GM21423 (cell line): ENCODE measurements around the gene RELL2.

Experiments
- ATAC-seq: cut with Tn5 transposase; IDR thresholded peaks from one replicate; pipeline ENCODE4 v1.9.1; 2021; ENCODE audit warnings: mild to moderate bottlenecking, moderate library complexity; ENCODE audit not compliant: unreplicated experiment

Gene RELL2

DNA sequence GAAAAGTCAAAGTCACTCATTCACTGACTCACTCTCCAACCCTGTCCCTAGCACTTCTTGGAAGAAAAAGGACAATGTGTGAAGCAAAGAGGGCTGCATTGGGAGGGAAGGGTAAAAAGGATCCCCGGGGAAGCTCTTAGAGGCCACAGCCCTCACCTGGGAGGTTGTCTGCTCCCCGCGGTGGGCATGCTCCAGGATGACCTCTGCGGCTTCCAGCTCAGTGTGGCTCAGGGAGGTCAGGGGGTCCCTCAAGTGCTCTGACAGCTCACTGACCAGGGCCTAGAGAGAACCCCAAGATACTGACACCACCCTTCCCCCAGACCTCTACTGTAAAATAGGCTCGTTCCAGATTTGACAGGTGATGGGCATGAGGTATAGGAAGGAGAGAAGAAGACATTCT lies 10.4 kb downstream of the RELL2 start:
- no peak for ATAC-seq

DNA sequence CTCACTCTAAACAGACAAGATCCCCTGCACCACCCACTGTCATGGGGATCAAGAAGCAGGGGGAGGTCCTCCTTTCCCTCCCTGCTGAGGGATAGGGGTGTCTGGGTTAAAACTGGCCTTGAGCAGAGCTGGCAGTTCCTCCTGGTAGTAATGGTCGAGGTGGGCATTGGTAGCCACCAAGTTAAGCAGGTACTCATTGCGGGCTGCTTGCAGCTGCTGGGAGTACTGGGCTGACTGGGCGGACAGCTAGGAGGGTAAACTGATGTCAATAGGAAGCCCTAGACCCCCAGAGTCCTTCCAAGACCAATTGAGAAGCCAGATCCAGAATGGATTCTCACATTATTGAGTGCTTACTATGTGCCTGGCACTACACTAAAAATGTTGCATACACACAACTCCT lies 11.1 kb downstream of the RELL2 start:
- ATAC-seq, result no peak

DNA sequence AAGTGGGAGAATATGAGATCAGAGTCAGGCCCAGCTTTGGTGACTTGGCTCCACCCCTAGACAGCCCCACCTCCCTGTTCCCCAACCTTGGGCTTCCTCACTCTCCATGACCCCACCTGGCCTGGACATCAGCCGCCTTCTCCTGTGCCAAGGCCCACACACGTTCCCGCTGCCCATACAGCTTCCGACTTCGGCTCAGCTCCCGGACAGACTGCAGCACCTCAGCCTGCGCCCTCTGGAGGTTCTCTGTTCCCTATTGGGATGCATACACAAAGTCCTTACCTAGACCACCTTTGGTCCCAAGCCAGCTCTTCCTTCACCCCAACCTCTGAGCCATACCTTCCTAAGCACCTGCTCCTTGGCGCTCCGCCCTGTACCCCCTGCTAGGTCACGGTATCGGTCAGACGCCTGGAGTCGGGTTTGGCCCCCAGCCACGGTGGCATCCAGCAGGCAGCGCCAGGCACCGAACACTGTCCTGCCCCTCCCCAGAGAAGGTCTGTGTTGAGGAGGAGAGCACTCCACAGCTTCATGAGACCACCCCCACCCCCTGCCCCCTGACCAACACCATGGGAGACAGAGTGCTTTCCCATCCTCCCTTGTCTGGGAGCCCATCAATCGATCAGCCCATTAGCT lies 12.4 kb downstream of the RELL2 start:
- no peak for ATAC-seq

DNA sequence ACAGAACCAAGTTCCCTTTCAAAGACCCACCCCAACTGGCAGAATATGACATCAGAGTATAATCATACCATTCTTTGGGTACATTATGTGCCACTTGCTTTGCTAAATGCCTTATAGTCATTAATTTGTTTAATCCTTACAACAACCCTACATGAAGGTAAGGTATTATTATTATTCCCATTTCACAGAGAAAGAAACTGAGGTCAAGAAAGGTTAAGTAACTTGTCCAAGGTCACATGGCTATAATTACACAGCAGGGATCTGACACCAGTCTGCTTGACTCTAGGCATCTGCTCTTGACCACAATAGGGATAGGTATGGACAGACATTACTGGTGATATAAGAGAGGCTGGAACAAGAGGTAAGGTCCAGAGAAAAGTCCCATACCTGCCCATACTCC lies 13.2 kb downstream of the RELL2 start:
- ATAC-seq, result no peak

DNA sequence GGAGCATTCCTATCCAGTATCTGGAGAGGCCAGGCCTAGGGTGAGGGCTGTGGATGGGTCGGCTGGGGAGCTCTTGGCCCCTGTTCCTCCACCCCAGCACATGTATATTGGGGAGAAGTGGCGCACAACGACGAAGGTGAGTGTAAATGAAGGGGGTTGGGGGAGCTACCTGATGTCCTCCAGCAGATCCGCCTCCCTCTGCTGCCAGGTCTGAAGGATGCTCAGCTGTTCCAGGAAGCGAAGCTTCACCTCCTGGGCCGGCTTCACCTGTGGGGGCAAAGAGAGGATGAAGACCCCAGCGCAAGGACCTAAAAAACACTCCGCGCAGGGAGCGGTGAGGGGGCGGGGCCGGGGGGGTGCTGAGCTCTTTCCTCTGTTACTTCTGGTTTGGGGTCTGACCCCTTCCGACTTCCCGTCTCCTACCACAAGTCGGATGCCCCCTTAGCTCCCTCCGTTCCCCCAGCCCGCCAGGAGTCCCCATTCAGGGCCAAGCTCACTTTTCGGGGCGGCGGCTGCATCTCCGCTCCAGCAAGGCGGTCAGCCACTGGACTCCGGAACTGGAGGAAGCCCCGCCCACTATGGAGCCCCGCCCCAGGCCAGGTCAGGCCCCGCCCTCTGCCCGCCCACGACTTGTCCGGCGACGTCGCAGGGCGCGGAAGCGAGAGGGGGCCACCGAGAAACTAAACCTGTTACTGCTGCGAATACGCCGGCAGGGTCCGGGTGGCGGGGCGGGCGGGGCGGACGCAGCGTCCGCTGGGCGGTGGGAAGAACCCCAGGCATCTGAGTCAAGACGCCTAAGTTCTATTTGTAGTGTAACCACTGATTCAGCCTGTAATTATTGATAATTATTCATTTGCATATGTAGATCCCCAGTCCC lies 14.3 kb downstream of the RELL2 start, which contains the start of gene FCHSD1:
Gene FCHSD1, minus strand, starts transcription at position 568 of the 877 bp plus-strand sequence. Its CDS starts 50 bp downstream, at position 518.
- peak; percentile 97 for ATAC-seq

DNA sequence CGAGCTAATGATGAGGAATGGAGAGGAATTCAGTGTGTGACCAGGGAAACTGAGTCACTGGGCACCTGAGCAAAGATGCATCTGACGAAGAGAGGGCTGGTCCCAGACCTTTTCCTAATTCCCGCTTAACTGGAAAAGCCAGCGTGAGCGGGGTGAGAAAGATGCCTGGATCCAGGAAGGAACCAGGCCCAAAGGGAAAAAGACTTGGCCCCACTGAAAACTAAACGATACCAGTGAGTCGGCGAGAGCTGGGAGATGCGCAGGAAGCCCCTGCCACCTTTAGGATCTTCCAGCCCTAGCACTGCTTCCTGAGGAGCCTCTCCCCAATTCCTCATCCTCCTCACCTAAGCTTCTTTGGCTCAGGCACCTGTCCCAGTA lies 14.9 kb downstream of the RELL2 start:
- ATAC-seq, result no peak

DNA sequence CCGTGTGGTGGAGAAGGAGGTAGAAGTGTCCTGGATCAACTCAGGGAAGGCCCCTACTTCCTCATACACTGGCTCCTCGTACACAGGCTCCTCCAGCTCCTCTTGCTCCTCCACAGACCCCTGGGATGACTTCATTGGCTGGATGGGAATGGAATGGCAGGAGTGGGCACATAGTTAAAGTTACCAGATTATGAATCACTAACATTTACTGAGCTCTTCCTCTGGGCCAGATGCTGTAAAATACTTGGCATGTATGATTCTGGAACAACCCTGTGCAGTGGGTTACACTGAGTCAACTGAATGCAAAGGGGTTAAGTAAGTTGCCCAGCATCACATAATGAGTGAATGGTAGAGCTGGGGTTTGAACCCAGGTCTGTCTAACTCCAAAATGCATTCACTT lies 17.5 kb downstream of the RELL2 start:
- ATAC-seq, result no peak

DNA sequence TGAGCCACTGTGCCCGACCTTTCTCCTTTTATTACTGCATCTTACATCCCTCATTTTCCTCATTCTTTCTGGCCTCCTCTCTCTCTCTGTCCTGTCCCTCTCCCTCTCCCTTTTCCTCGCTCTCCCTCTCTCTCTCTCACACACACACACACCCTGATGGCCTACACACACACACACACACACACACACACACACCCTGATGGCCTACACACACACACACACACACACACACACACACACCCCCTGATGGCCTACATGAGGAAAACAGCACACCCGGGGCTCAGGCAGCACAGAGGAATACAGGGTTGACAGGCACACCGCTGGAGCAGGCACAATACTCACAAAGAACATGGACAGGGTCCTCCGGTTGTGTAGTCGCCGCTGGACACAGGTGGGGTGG lies 18.2 kb downstream of the RELL2 start:
- no peak for ATAC-seq

DNA sequence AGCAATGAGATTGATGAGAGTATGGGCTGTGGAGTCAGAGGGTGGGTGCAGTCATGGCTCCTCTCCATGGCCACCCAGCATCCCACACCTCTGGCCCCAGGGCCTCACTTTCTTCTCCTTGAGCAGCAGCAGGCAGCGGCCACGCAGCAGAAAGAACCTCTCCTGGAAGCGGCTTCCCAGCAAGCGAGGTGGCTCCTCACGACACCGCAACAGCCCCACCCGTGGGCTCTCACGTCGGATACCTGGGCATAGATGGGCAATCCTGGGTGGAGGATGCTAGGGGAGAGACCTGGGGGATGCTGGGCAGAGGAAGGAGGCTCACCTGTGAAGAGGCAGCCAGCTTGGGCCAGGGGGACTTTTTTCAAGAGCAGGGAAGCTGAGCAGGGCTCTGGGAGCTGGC lies 19.6 kb downstream of the RELL2 start:
- ATAC-seq, result no peak

DNA sequence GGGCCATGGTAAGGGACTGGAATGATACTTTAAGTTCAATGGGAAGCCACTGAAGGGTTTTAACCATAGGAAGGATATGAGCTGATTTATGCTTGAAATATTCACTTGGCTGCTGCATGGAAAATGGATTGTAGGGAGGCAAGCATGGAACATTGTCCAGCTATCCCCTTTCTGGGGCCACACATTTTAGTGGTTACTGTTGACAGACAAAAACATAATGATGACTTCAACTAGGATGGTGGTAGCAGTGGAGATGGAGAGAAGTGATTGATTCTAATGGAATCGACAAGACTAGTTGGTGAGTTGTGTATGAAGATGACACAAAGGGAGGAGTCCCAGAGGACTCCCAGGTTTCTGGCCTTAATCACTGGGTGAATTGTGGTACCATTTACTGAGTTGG lies 20.6 kb downstream of the RELL2 start:
- no peak for ATAC-seq

DNA sequence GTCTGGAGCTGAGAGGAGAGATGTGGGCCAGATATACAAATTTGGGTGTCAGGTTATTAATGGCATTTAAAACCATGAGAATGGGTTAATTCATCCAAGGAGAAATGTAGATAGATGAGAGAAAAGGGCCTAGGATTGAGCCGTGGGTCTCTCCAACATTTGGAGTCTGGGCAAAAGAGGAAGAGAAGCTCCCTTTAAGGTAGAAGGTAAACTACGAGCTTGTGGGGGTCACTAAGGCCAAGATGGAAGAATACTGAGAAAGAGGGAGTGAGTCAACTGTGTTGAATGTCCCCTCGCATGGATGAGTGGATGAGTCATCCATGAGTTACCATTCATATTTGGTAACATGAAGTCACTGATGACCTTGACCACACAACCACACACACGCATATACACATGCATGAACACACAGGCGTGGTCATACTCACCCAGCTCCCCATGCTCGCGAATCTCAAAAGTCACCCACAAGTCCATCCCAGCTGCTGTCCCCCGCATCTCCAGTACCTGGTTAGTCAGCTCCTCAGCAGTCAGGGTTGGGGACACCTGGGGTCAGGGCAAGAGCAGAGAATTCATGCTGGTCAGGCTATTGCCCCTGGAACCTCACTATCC lies 21.2 kb downstream of the RELL2 start:
- ATAC-seq, result peak; percentile 59

DNA sequence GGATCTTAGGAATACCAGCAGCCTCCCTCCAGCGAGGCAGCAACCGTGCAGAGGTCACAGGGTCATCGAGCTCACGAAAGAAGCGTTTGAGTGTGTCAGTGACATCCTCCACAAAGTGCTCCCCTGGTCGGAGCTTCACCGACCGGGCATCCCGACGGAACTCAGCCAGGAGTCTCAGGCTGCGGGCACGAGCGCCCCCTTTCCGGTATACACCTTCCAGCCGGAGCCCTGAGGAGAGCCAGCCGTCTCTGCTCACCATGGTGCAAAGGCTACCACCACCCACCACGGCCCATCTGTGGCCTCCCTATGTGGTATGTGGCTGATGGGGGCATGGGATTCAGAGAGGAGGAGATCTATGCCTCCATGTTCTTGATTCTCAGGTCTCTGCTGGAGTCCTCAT lies 25.2 kb downstream of the RELL2 start:
- no peak for ATAC-seq

DNA sequence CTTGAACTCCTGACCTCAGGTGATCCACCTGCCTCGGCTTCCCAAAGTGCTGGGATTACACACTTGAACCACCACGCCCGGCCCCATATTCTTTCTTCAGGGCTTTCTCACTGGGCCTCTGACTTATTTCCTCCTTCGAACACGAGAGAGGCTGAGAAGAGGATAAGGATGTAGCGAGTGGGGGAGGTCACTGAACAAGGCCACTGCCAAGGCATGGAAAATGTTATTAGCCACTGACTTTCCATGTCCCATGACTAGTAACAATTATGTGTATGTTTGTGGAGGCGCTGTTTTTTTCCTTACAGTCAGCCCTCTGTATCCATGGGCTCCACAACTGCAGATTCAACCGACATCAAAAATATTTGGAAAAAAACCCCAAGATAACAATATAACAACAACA lies 26.7 kb downstream of the RELL2 start:
- no peak for ATAC-seq

DNA sequence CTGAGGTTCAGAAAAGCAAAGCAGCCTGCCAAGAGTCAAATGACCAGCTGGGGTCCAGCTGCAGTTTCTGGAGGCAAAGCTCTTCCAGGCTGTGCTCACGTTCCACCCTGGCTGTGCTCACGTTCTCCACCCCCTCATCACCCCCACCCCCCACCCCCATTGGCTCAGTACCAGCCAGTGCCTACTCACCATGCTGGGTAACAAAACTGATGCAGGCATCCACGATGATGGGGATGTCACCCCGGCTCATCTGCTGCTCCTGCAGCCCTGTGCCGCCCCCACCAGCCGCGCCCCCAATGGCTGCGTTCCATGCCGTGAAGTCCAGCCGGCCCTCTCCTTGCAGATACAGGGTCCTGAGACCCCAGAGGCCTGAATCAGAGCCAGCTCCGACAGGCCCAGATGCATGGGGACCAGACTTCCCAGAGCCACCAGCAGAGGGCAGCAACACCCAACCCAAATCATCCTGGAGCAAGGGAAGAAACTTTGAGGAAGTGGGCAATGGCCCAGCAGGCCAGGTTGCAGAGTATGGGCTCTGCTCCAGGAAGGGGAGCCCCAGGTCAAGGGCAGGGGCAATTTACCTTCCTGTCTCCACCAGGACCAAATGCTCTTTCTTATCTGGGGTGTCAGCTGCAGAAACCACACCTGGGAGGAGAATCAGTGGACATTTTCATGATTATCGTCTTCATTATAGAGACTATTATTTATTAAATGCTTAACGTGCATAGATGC lies 28.1 kb downstream of the RELL2 start:
- peak; percentile 92 for ATAC-seq

DNA sequence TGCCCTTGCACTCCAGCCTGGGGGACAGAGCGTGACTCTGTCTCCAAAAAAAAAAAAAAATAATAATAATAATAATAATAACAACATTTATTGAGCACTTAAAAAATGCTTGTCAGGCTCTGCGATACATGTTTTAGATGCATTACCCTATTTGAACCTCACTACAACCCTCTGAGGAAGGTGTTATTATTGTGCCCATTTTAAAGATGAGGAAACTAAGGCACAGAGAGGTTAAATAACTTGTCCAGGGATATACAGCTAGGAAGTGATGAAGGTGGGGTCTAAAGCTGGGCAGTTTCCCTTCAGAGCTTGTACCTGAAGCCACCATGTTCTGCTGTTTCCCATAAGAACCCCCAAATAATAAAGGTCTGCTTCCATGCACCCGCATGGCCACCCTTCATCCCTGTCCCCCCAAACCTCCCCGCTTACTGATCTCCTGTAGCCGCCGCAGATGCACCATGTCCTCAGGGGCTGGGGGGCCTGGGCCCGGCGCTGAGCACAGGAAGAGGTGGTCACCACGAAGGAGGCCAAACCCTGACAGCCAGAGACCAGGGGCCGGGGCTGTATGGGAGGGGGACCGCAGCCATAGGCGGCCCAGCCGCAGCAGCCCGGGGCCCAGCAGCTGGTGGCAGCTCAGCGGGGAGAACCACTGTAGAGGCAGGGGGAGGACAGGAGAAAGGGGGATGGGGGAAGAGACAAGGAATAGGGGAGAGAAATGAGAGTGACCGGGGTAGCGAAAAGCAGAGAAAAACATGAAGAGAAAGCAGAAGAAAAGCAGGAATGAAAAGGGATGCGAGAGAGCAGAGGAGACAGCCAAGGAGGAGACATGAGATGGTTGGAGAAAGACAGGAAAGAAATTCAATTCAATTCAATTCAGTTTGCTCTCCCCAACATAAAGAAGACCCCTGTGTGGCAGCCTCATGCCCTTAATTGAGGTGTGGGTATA lies 29.5 kb downstream of the RELL2 start:
- ATAC-seq, result no peak

DNA sequence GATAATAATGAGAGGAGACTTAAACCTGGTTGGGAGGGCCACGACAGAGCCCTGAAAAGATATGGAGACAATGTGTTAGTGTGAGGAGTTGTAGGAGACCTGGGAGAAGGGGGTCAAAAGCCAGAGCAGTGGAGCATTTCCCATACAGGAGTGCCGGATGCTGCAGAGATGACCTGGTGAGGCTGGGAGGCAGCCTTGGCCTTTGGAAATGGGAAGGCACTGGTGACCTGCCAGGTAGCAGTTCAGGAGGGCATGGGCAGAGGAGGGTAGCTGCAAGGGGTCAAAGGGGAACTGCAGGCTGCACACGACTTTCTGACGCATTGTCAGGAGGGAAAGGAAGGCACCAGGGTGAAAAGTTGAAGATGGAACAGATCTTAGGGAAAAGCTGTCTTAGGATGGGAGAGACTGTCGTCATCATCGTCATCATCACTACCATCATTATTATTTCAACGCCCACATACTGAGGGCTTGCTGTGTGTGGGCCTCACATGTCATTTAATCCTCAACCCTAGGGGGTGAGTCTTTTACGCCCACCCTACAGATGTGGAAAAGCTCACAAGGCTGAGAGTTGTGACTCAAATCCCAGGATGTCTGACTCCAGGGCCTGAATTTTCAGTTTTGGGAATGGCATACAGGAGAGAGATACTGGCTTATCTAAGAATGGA lies 31.9 kb downstream of the RELL2 start:
- ATAC-seq, result no peak

DNA sequence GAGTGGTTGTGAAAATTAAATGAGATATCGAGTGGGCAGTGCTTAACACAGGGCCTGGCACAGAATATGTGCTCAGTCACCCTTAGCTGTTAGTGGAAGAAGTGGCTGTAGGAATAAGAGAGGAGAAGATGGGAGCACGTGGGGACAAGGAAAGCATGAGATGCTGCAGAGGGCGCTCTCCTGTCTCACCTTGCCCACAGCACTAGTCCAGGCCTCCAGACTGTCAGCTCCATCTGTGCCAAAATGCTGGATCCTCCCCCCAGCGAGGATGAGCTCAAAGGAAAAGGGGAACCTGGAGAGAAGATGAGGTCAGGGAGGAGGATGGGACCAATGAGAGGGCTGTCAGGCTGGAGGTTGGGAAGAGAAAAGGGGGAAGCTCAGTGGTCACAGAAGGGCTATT lies 32.7 kb downstream of the RELL2 start:
- ATAC-seq, result no peak

DNA sequence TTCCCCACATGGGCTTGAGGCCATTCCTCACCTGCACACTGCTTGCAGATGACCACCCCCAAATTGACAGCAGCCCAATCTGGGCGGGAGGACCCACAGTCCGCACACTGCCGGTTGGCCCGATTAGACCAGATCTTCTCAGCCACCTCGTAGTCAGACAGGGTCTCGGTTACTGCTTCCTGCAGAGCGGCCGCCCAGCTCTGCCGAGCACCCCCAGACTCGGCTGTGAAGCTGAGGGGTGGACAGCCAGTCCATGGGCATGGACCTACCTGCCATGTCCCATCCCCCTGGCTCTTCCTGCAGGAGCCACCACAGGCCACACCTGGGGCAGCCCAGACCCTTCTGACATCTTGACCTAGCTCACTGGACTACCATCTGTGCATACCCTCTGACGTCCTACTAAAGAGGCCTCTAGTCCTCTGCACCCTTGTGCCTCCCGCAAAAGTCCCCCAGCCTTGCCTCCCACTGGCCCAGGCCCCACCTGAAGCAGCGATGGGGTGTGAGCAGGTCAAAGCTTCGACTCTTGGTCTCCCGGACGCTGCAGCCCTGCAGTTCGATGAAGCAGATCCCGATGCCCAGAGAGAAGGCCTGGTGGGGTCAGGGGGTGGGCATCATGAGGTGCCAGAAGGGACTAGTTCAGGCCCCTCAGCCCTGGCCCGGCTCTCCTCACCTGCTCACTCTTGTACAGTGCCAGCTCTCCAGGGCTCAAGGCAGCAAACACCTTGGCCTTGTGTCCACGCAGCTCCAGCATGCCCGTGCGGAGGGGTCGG lies 35.5 kb downstream of the RELL2 start:
- ATAC-seq, result no peak
